SKM-1 (cell line): Measurements from ENCODE around the gene UGT2A2.

Experiments
- DNase-seq: peaks from one replicate; lab custom pipeline; 2025; ENCODE audit not compliant: unreplicated experiment; lab: John Stamatoyannopoulos, UW

Gene UGT2A2

DNA sequence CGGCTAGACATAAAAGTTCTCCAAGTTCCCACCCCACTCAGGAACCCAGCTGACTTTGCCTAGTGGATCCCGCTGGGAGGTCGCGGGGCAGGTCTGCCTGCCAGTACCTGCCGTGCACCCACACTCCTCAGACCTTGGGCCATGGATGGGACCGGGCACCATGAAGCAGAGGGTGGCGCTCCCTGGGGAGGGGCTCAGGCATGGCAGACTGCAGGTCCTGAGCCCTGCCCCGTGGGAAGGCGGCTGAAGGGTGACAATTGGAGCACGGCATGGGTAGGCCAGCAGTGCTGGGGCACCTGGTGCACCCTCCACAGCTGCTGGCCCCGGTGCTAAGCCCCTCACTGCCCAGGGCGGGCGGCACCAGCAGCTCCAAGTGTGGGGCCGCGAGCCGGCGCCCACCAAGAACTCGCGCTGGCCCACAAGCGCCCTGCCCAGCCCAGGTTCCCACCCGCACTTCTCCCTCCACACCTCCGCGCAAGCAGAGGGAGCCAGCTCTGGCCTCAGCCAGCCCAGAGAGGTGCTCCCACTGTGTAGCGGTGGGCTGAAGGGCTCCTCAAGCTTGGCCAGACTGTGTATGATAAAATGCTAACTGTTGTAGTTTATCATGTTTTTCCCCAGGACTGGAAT lies 63.1 kb downstream of the UGT2A2 start:
- no peak for DNase-seq

DNA sequence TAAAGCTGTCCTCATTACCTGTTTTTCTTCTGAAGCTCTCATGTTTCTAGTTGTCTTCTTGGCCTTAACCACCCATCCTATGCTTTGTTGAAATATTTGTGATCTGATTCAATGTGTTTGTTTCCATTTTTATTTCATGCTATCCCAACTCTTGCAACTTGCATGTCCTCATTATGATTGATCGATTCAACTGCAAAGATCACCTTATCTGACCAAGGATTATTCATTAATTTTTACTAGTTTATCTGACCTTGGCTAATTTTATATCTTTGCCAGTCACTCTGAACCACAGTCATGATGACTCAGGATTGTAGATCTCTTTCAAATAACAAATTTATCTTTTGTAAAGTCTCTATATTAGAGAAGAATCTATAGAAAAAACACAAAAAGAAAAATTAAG lies 70.7 kb downstream of the UGT2A2 start:
- DNase-seq: no peak

GRCh38 chr4:69563424-69563823 lies 76.0 kb downstream of the UGT2A2 start:
- no peak for DNase-seq

- no peak for DNase-seq
Measured at GRCh38 chr4:69549651-69550050, 89.8 kb downstream of the UGT2A2 start.

DNA sequence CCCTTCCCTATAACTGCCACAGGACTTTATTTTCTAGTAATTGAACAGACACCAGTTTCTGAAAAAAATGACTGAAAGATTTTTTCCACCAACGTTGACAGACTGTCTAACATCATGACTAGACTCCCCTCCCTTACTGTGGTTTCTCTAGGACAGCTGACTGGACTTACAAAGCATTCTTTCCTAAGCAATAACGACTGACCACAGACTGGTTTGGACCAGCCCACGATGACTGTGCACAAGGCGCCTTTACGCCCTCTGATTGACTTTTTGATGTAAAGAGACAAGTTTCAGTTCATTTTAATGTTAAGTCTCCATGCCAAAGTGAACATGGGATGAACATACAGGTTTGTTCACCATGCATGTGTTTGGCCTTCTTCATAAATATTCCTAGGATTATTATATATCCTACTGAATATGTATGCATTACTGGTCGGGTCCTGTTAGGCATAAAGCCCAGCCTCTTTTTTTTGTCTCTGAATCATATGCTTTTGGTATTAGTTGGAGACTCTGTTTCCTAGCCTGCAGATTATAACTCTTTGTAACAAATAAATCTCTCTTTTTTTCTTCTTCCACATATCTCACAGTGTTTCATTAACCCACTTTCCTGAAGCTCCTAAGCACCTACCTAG lies 93.2 kb downstream of the UGT2A2 start:
- DNase-seq: no peak
